Activated B cell treated with CpG ODN at 0.5 μM for 24 hours (primary cell): ENCODE results near the gene SLC37A2. TPM values are rescaled to one million over a fixed set of nuclear protein-coding genes. Genes with fewer than 3 reads are reported as not detected.
A peak's percentile ranks its signal among the peaks of the same experiment; 100 is the strongest.

Experiments used
- ATAC-seq: fragments of 200-7000 bp; cut with Tn5 transposase; one replicate; pipeline ENCODE4 v1.10.0; 2021; ENCODE audit warnings: low read depth, mild to moderate bottlenecking, moderate library complexity
- CTCF ChIA-PET: fragments of 350-600 bp; sonication (Branson Sonifier 250); formaldehyde crosslinking; loops from one replicate; lab custom pipeline; 2021; ENCODE audit warnings: antibody characterized with exemption; lab: Charles Lee
- POLR2A ChIA-PET: fragments of 350-600 bp; sonication (Branson Sonifier 250); formaldehyde crosslinking; loops from one replicate; lab custom pipeline; 2021; ENCODE audit warnings: antibody characterized with exemption; lab: Charles Lee
- DNase-seq: peaks from one replicate; pipeline ENCODE4 v3.0.0; 2022
- H3K27ac Mint-ChIP-seq: one replicate; pipeline ENCODE4 v1.8.0; 2020; ENCODE audit warnings: mixed read lengths
- H3K27me3 Mint-ChIP-seq: one replicate; pipeline ENCODE4 v1.8.0; 2021; ENCODE audit warnings: mixed read lengths
- H3K36me3 Mint-ChIP-seq: one replicate; pipeline ENCODE4 v1.8.0; 2021; ENCODE audit warnings: low read depth, mixed read lengths
- H3K4me1 Mint-ChIP-seq: one replicate; pipeline ENCODE4 v1.8.0; 2021; ENCODE audit warnings: mixed read lengths
- H3K4me3 Mint-ChIP-seq: one replicate; pipeline ENCODE4 v1.8.0; 2020; ENCODE audit warnings: mild to moderate bottlenecking, mixed read lengths
- H3K9me3 Mint-ChIP-seq: one replicate; pipeline ENCODE4 v1.8.0; 2020; ENCODE audit warnings: mixed read lengths
- intact Hi-C: fragments of 100-400 bp; cut with micrococcal nuclease; formaldehyde crosslinking; loops from one replicate; pipeline ENCODE4 v1.15.1; 2024
- total RNA-seq: library from RNA; stranded (reverse); gene quantifications from 2 replicates; pipeline ENCODE4 v1.2.3, GENCODE V29; 2022
- TF ChIP-seq, protein P1 (sequence below): fragments of 200-600 bp; IDR thresholded peaks from one replicate; pipeline ENCODE4 v1.8.0; 2022; ENCODE audit warnings: antibody characterized with exemption, mild to moderate bottlenecking

The SLC37A2 gene
- total RNA-seq, 1 donor from 2014 or later, result 27.5 TPM

DNA sequence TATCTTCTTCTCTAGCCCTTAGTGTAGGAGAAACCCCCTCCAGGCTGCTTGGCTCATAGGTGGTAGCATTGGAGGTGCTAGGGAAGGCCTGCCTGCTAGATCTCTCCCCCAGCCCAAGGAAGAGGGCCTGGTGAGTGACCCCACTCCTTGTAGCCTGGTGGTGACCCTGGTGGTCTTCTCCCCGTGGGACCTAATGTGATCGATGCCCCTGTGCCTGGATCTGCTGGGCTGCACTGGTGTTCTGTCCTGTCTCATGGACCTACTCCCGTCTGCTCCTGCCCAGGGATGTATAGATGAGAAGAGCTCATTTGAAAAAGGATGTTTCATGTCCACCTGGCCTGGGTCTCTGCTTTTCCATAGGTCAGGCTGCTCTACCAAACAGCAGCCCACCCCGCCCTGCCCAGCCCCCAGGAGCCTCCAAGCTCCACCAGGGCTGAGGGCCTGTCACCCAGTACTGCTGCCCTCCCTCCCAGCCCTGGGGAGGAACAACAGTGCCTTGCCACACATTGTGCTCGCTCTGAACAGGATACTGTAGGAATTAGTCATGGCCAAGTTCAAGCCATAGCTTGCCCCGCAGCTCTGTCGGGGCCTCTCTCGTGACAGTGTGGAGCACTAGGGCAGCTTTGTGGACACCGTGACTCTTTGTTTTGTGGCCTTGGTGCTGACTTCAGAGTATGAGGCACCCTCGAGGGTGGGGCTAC, 19.7 kb downstream of the SLC37A2 start:
- ChIA-PET POLR2A (interaction anchor here (0.7 to 0.8 kb wide), 2 partner anchors 10 to 19 kb away, joined by 3 to 15 read pairs; partner anchors contain the start of gene SLC37A2), CTCF (interaction anchor here (1.3 kb wide), 1 partner anchor 8 kb away, joined by 4 read pairs; no protein-coding TSS in a partner anchor)
- Mint-ChIP-seq H3K9me3 (no peaks in the 10 kb centered on the region), H3K4me1 (no peaks in the 10 kb centered on the region), H3K27ac (no peak overlapping the region), H3K27me3 (no peaks in the 10 kb centered on the region), H3K4me3 (no peak overlapping the region), H3K36me3 (peaks cover 17% of the 10 kb centered on the region)
- intact Hi-C loops, result no loop called here
- no peak for DNase-seq
- ATAC-seq, result no peak
- TF ChIP-seq, protein P1, sequence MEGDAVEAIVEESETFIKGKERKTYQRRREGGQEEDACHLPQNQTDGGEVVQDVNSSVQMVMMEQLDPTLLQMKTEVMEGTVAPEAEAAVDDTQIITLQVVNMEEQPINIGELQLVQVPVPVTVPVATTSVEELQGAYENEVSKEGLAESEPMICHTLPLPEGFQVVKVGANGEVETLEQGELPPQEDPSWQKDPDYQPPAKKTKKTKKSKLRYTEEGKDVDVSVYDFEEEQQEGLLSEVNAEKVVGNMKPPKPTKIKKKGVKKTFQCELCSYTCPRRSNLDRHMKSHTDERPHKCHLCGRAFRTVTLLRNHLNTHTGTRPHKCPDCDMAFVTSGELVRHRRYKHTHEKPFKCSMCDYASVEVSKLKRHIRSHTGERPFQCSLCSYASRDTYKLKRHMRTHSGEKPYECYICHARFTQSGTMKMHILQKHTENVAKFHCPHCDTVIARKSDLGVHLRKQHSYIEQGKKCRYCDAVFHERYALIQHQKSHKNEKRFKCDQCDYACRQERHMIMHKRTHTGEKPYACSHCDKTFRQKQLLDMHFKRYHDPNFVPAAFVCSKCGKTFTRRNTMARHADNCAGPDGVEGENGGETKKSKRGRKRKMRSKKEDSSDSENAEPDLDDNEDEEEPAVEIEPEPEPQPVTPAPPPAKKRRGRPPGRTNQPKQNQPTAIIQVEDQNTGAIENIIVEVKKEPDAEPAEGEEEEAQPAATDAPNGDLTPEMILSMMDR, result no peak

DNA sequence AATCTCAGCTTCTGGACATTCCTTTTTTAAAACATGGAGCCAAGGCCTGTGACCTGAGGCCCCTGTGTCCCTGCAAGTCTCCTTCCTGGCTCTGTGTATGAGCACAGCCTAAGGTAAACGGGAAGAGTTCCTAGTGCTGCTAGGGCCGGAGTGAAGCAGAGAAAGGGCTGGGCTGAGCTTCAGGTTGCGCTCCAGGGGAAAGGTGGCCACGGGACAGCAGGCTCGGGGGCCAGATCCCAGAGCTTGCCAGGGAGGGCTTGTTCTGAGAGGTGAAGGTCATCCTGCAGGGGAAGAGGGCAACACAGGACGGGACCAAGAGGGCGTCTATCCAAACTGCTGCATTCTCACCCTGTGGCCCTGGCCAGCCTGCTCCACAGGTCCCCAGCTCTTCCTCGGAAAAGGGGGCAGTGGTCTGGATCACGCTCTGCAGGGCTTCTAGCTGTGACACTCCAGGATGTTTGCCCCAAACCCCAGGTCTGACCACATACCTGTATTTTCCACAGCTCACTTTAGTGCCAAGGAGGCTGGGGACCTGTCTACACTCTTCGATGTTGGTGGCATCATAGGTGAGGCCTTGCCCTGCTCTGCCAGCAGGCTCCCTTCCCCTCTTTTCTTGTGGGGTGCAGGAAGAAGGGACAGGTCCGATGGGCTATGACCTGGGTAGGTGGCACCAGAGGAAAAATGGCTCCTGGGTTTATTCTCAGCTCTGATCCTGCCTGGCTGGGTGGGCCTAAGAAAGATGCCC, 20.4 kb downstream of the SLC37A2 start:
- no peaks in the 10 kb centered on the region for H3K27me3 Mint-ChIP-seq
- H3K36me3 Mint-ChIP-seq, result peaks cover 20% of the 10 kb centered on the region
- POLR2A ChIA-PET, result interaction anchor here (0.8 kb wide), 1 partner anchor 20 kb away, joined by 15 read pairs; the partner anchor contains the start of gene SLC37A2
- no peak overlapping the region for H3K27ac Mint-ChIP-seq
- no peak for ATAC-seq
- no peak overlapping the region for H3K4me3 Mint-ChIP-seq
- DNase-seq, result no peak
- peaks cover 2% of the 10 kb centered on the region for H3K4me1 Mint-ChIP-seq
- CTCF ChIA-PET, result interaction anchor here (1.3 kb wide), 1 partner anchor 8 kb away, joined by 4 read pairs; no protein-coding TSS in a partner anchor
- TF ChIP-seq, protein P1, result no peak
- H3K9me3 Mint-ChIP-seq, result no peaks in the 10 kb centered on the region
- intact Hi-C loops, result no loop called here

DNA sequence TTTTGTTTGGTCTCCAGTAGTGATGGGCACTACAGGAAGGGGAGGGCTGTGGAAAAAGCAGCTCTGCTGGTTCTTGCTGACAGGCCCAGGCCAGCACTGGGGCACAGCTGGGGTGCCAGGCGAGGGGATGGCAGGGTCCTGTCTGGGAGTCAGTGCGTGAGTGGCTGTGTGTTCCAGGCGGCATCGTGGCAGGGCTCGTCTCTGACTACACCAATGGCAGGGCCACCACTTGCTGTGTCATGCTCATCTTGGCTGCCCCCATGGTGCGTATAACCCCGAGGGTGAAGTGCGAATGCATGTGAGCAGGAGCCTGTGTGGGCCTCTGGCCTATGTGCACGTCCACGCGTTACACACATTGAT, 20.9 kb downstream of the SLC37A2 start:
- no peak for ATAC-seq
- intact Hi-C loops, result no loop called here
- no peak overlapping the region for H3K27ac Mint-ChIP-seq
- POLR2A ChIA-PET, result no interaction called here
- peaks cover 2% of the 10 kb centered on the region for H3K4me1 Mint-ChIP-seq
- CTCF ChIA-PET, result no interaction called here
- H3K4me3 Mint-ChIP-seq, result no peak overlapping the region
- H3K27me3 Mint-ChIP-seq, result no peaks in the 10 kb centered on the region
- TF ChIP-seq, protein P1, result no peak
- no peak for DNase-seq
- H3K9me3 Mint-ChIP-seq, result no peaks in the 10 kb centered on the region
- peaks cover 20% of the 10 kb centered on the region for H3K36me3 Mint-ChIP-seq

DNA sequence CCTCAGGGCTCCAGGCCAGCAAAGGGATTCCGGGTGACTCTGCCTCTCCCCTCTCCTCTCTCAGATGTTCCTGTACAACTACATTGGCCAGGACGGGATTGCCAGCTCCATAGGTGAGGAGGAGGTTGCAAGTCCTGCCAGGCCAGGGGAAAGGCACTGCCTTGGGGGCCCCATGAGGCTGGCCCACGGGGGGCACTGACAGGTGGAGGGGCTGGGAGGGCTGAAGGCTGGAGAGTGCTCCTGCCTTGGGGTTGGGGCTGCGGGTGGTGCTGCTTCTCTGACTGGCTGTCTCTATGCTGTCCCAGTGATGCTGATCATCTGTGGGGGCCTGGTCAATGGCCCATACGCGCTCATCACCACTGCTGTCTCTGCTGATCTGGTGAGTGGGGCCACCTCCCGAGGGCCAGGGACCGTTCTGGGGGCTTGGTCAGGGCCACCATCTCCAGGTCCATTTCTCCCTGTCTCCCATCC, 21.7 kb downstream of the SLC37A2 start:
- H3K27ac Mint-ChIP-seq, result peak overlapping the region; percentile 50

More for the DNA sequence above, 21.7 kb downstream of the SLC37A2 start:
- no peaks in the 10 kb centered on the region for H3K27me3 Mint-ChIP-seq
- DNase-seq, result no peak
- H3K36me3 Mint-ChIP-seq, result peaks cover 20% of the 10 kb centered on the region
- POLR2A ChIA-PET, result no interaction called here
- H3K4me1 Mint-ChIP-seq, result peaks cover 2% of the 10 kb centered on the region
- no peak overlapping the region for H3K4me3 Mint-ChIP-seq
- H3K9me3 Mint-ChIP-seq, result no peaks in the 10 kb centered on the region
- CTCF ChIA-PET, result no interaction called here
- intact Hi-C loops, result no loop called here
- TF ChIP-seq, protein P1, result no peak
- no peak for ATAC-seq
